HepG2 (cell line): ENCODE measurements around the gene ENDOG. TPM values are rescaled to one million over a fixed set of nuclear protein-coding genes. Genes with fewer than 3 reads are reported as not detected.

Experiments used
- AGO2 ChIP-seq: fragments of 200-400 bp; formaldehyde crosslinking; optimal IDR thresholded peaks from 2 replicates; pipeline ENCODE3; 2017; ENCODE audit warnings: mild to moderate bottlenecking, low read depth, low read length, moderate library complexity
- CAMTA2 ChIP-seq: sonication (generic); formaldehyde crosslinking; IDR thresholded peaks from 2 replicates; pipeline ENCODE4 v1.4.0; 2020; ENCODE audit warnings: mild to moderate bottlenecking, missing genetic modification reagents, borderline replicate concordance
- CENPX ChIP-seq: sonication (generic); formaldehyde crosslinking; IDR thresholded peaks from 2 replicates; pipeline ENCODE4 v1.9.0; 2021; ENCODE audit warnings: mild to moderate bottlenecking, missing genetic modification reagents, moderate library complexity
- EHMT2 ChIP-seq: fragments of 200-600 bp; sonication (generic); IDR thresholded peaks from 2 replicates; pipeline ENCODE4 v1.7.0; 2017; ENCODE audit warnings: antibody characterized with exemption, low read depth, low read length, borderline replicate concordance
- GRHL1 ChIP-seq: sonication (generic); formaldehyde crosslinking; conservative IDR thresholded peaks from 2 replicates; pipeline ENCODE4 v1.8.0; 2022; ENCODE audit warnings: missing genetic modification reagents
- HNRNPL ChIP-seq: fragments of 200-400 bp; formaldehyde crosslinking; IDR thresholded peaks from 2 replicates; pipeline ENCODE4 v1.6.1; 2017; ENCODE audit warnings: mild to moderate bottlenecking, low read depth, low read length
- LCORL ChIP-seq, 2 experiments: fragments of 450-650 bp in 1 of 2; sonication (generic) in 1 of 2; formaldehyde crosslinking in 1 of 2; IDR thresholded peaks; 2 replicates each; pipeline versions ENCODE4 v1.5.0 to v1.6.1; 2017 to 2020; ENCODE audit warnings: antibody characterized with exemption in 1 of 2, missing genetic modification reagents in 1 of 2
- MTA3 ChIP-seq: sonication (generic); formaldehyde crosslinking; IDR thresholded peaks from 2 replicates; pipeline ENCODE4 v1.4.0; 2020; ENCODE audit warnings: missing genetic modification reagents
- NFIC ChIP-seq: IDR thresholded peaks from 2 replicates; pipeline ENCODE4 v1.6.1; 2012; ENCODE audit warnings: mild to moderate bottlenecking, low read length, inconsistent platforms
- PHF20 ChIP-seq: sonication (generic); formaldehyde crosslinking; IDR thresholded peaks from 2 replicates; pipeline ENCODE4 v1.5.0; 2020; ENCODE audit warnings: mild to moderate bottlenecking, missing genetic modification reagents
- PREB ChIP-seq: sonication (generic); formaldehyde crosslinking; IDR thresholded peaks from 2 replicates; pipeline ENCODE4 v1.4.0; 2020; ENCODE audit warnings: missing genetic modification reagents
- SRSF4 ChIP-seq: fragments of 200-400 bp; formaldehyde crosslinking; IDR thresholded peaks from one replicate; pipeline ENCODE4 v1.6.1; 2018; ENCODE audit warnings: mild to moderate bottlenecking, low read depth, low read length, moderate library complexity; ENCODE audit not compliant: poor library complexity, severe bottlenecking
- WIZ ChIP-seq: sonication (generic); formaldehyde crosslinking; IDR thresholded peaks from 2 replicates; pipeline ENCODE4 v1.5.1; 2020; ENCODE audit warnings: mild to moderate bottlenecking, missing genetic modification reagents
- ZBTB21 ChIP-seq: sonication (generic); formaldehyde crosslinking; IDR thresholded peaks from 2 replicates; pipeline ENCODE4 v1.4.0; 2020; ENCODE audit warnings: missing genetic modification reagents
- ZNF12 ChIP-seq: sonication (generic); formaldehyde crosslinking; IDR thresholded peaks from 2 replicates; pipeline ENCODE4 v1.5.0; 2020; ENCODE audit warnings: missing genetic modification reagents
- ZNF460 ChIP-seq: sonication (generic); formaldehyde crosslinking; IDR thresholded peaks from 2 replicates; pipeline ENCODE4 v1.5.1; 2020; ENCODE audit warnings: missing genetic modification reagents, mild to moderate bottlenecking, borderline replicate concordance
- ZNF615 ChIP-seq: sonication (generic); formaldehyde crosslinking; IDR thresholded peaks from 2 replicates; pipeline ENCODE4 v1.5.0; 2020; ENCODE audit warnings: mild to moderate bottlenecking, missing genetic modification reagents, borderline replicate concordance
- ZNF776 ChIP-seq: sonication (generic); formaldehyde crosslinking; IDR thresholded peaks from 2 replicates; pipeline ENCODE4 v1.4.0; 2020; ENCODE audit warnings: mild to moderate bottlenecking, missing genetic modification reagents
- polyA plus RNA-seq, 8 experiments: library from polyadenylated mRNA; depleted of rRNA in 3 of 8; stranded (reverse) in 7 of 8; unstranded in 1 of 8; fragments of >200 nt; fragmentation: Illumina TruSeq in 4 of 8; extraction: Trizol in 4 of 8; gene quantifications; 2 replicates each; pipeline versions ENCODE4 v1.2.1 to v1.2.3, GENCODE V29; 2011 to 2016; ENCODE audit warnings: low read depth in 4 of 8, missing spikeins in 1 of 8, mixed read lengths in 1 of 8; ENCODE audit not compliant: insufficient read depth in 1 of 8
- total RNA-seq, 5 experiments: library from RNA; depleted of rRNA; stranded (reverse); fragments of >200 nt; fragmentation: Illumina TruSeq; extraction: Trizol; gene quantifications; 2 replicates each; pipeline ENCODE4 v1.2.3, GENCODE V29; 2016; ENCODE audit warnings: low read depth in 1 of 5
- TF ChIP-seq, protein P1 (sequence below): sonication (generic); formaldehyde crosslinking; IDR thresholded peaks from 2 replicates; pipeline ENCODE4 v1.4.0; 2020; ENCODE audit warnings: missing genetic modification reagents, borderline replicate concordance

Gene ENDOG
- total and polyA plus RNA-seq, 2 of the 13 experiments (the other 11 are each of a cell fraction or from before 2014, with no cell fraction given) = 26.3 to 28.8 TPM

DNA sequence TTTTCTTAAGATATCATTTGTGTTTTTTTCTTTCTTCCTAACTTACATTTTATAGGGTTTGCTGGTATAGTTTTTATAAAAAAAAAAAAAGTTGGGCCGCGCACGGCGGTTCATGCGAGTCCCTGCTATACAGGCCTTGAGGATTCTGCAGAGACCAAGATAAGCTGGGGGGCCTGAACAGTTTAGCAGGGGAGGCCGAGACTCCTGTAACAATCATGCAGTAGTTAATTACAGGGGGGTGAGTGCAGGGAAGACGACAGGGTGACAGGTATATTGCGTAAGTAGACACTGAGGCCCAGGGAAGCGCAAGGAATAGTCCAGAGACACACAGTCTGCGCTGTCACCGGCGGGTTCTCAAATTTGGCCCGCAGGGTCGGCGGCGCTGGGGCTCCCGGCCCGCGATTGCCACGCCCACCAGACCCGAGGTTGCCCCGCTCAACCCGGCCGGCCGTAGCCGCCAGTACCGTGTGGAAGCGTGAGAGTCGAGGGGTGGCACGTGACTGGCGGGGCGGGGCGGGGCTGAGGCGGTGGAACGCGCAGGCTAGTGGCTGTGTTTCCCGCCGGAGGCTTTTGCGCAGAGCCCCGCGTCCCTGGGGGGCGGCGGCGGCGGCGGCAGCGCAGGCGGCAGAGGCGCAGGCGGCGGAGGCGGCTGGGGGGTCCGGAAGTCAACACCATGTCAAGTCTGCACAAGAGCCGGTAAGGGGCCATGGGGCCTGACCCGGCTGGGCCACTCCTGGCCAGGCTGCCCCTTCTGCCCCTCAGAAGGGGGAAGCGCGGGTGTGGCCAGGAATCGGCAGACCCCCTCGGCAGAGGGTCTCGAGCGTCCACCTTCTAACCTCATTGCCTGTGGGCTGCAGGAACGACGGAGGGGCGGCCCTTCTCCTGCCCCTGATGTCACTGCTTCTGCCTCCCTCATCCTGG is 31.4 kb upstream of the ENDOG start, which contains the start of gene TBC1D13 (continued):
- no peak; the same call in 1 of the 2 replicates for TF ChIP-seq GRHL1 (CRISPR knock-in tag)
- no peak for TF ChIP-seq AGO2
- no peak; the same call in 1 of the 2 replicates for TF ChIP-seq ZNF615 (CRISPR knock-in tag)
- TF ChIP-seq, protein P1, sequence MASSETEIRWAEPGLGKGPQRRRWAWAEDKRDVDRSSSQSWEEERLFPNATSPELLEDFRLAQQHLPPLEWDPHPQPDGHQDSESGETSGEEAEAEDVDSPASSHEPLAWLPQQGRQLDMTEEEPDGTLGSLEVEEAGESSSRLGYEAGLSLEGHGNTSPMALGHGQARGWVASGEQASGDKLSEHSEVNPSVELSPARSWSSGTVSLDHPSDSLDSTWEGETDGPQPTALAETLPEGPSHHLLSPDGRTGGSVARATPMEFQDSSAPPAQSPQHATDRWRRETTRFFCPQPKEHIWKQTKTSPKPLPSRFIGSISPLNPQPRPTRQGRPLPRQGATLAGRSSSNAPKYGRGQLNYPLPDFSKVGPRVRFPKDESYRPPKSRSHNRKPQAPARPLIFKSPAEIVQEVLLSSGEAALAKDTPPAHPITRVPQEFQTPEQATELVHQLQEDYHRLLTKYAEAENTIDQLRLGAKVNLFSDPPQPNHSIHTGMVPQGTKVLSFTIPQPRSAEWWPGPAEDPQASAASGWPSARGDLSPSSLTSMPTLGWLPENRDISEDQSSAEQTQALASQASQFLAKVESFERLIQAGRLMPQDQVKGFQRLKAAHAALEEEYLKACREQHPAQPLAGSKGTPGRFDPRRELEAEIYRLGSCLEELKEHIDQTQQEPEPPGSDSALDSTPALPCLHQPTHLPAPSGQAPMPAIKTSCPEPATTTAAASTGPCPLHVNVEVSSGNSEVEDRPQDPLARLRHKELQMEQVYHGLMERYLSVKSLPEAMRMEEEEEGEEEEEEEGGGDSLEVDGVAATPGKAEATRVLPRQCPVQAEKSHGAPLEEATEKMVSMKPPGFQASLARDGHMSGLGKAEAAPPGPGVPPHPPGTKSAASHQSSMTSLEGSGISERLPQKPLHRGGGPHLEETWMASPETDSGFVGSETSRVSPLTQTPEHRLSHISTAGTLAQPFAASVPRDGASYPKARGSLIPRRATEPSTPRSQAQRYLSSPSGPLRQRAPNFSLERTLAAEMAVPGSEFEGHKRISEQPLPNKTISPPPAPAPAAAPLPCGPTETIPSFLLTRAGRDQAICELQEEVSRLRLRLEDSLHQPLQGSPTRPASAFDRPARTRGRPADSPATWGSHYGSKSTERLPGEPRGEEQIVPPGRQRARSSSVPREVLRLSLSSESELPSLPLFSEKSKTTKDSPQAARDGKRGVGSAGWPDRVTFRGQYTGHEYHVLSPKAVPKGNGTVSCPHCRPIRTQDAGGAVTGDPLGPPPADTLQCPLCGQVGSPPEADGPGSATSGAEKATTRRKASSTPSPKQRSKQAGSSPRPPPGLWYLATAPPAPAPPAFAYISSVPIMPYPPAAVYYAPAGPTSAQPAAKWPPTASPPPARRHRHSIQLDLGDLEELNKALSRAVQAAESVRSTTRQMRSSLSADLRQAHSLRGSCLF (CRISPR knock-in tag) = 0 out of 2 replicates have a peak, but pooled peaks have one; percentile 67
- TF ChIP-seq EHMT2 = no peak
- TF ChIP-seq LCORL (IDR thresholded peaks at IDR 0.05) = no peak
- peak; percentile 73 for TF ChIP-seq LCORL (CRISPR knock-in tag; IDR thresholded peaks at IDR 0.05)
- no peak; the same call in 1 of the 2 replicates for TF ChIP-seq WIZ (CRISPR knock-in tag)
- TF ChIP-seq CENPX (CRISPR knock-in tag) = no peak
- TF ChIP-seq ZNF460 (CRISPR knock-in tag) = peak; percentile 39; the same call in 1 of the 2 replicates
- TF ChIP-seq PHF20 = peak; percentile 93
- no peak for TF ChIP-seq HNRNPL
- 0 out of 2 replicates have a peak, but pooled peaks have one; percentile 86 for TF ChIP-seq CAMTA2 (CRISPR knock-in tag)
- TF ChIP-seq NFIC = no peak
- TF ChIP-seq PREB (CRISPR knock-in tag) = peak; percentile 48; the same call in 1 of the 2 replicates
- TF ChIP-seq SRSF4 = no peak
- peak; percentile 99 for TF ChIP-seq ZNF776
- peak; percentile 60; the same call in 1 of the 2 replicates for TF ChIP-seq ZNF12 (CRISPR knock-in tag)
- TF ChIP-seq ZBTB21 (CRISPR knock-in tag) = no peak
- TF ChIP-seq MTA3 = no peak
